Measurements from ENCODE around the gene SOS1. TPM values are rescaled to one million over a fixed set of nuclear protein-coding genes. Genes with fewer than 3 reads are reported as not detected.
"Not testable (repeated sequence)": the region's sequence is repeated elsewhere in the genome, so short reads cannot be mapped to it uniquely, and the experiment has no call there.

The SOS1 gene
- total and polyA plus RNA-seq, 5 donors from 2014 or later, result 5.5 to 50.4 (median 12.5) TPM

DNA sequence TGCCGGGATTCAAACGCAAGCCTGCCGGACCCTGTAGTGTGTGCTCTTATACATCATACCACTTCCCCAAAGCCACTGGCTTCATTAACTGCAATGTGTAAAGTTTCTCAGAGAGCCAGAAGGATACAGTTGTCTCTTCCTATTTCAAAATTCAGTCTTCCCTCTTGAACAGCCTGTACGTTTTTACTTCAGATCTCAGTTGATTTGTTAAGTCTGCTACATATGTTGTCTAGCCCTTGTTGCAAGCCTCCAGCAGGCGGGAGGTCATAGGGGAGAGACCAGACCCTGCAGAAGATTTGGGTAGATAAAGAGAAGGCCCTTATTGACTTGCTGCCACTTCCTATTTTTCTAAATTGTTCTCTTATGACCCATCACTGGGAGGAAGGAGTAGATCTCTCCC lies 174.9 kb downstream of the SOS1 start:
- Mint-ChIP-seq H3K27me3 (no peaks in the 10 kb centered on the region), H3K4me3 (no peak overlapping the region), H3K4me1 (no peaks in the 10 kb centered on the region), H3K9me3 (peaks cover 0 to 3% (median 0%) of the 10 kb centered on the region in 7 donors), H3K36me3 (no peaks in the 10 kb centered on the region), H3K27ac (no peak overlapping the region)
- H3K27ac ChIP-seq (ENCODE audit: insufficient read depth, low read length, poor library complexity, severe bottlenecking), result no peak overlapping the region
- ATAC-seq (ENCODE audit: low read depth in 2 of 2), result no peak
- no peak for DNase-seq
- H3K4me1 ChIP-seq (ENCODE audit: control insufficient read depth, insufficient read depth, low read length, poor library complexity, severe bottlenecking), result no peaks in the 10 kb centered on the region
- no peaks in the 10 kb centered on the region for H3K27me3 ChIP-seq (ENCODE audit: control insufficient read depth, insufficient read depth, low read length)
- H3K36me3 ChIP-seq (ENCODE audit: control insufficient read depth, insufficient read depth, low read length), result no peaks in the 10 kb centered on the region
- H3K4me3 ChIP-seq (ENCODE audit: low read depth, low read length), result no peak overlapping the region
- H3K9me3 ChIP-seq (ENCODE audit: control insufficient read depth in 2 of 2, low read length in 2 of 2), result no peaks in the 10 kb centered on the region

DNA sequence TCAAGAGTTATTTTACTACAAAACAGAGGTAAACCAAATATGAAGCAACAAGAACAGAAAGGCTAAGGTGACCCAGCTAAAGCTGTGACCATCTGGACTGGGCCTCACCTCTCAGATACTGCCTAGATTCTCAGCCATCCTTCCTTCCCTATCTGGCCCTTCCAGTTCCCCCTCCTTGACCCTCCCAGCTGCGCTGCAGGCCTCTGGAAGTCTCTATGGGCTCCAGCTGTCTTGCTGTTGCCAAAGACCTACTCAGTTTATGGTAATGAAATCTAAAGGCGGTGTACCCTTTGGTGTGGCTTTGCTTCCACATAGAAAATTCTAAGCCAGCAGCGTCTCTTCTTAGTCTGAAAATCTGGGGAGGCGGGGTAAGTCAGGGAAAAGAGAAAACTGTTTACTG lies 175.5 kb downstream of the SOS1 start:
- peaks cover 0 to 3% (median 0%) of the 10 kb centered on the region in 7 donors for H3K9me3 Mint-ChIP-seq
- Histone ChIP-seq H3K27me3 (ENCODE audit: control insufficient read depth, insufficient read depth, low read length) (no peaks in the 10 kb centered on the region), H3K4me3 (ENCODE audit: low read depth, low read length) (no peak overlapping the region), H3K4me1 (ENCODE audit: control insufficient read depth, insufficient read depth, low read length, poor library complexity, severe bottlenecking) (no peaks in the 10 kb centered on the region), H3K27ac (ENCODE audit: insufficient read depth, low read length, poor library complexity, severe bottlenecking) (no peak overlapping the region), H3K36me3 (ENCODE audit: control insufficient read depth, insufficient read depth, low read length) (no peaks in the 10 kb centered on the region), H3K9me3 (ENCODE audit: control insufficient read depth in 2 of 2, low read length in 2 of 2) (no peaks in the 10 kb centered on the region)
- no peak overlapping the region for H3K4me3 Mint-ChIP-seq
- DNase-seq (no peak), ATAC-seq (ENCODE audit: low read depth in 2 of 2) (no peak)
- no peak overlapping the region for H3K27ac Mint-ChIP-seq
- no peaks in the 10 kb centered on the region for H3K27me3 Mint-ChIP-seq
- no peaks in the 10 kb centered on the region for H3K36me3 Mint-ChIP-seq
- no peaks in the 10 kb centered on the region for H3K4me1 Mint-ChIP-seq

DNA sequence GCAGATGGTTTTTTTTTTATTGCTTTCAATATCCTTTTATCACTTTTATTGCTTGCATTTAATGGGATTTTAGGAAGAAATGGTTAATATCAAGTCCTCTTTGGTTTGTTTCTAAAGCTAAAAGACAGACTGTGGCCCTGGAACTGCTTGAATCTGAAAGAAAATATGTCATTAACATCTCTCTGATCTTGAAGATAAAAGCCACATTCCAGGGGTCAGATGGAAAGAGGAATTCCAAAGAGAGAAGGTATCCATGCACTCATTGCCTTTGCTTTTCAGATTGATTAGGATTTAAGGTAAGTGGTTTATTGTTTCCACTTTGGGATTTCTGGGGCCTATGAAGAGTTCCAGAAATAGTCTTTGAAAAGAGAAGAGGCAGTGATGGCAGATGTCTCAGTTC lies 177.1 kb downstream of the SOS1 start:
- Histone ChIP-seq H3K27ac (ENCODE audit: insufficient read depth, low read length, poor library complexity, severe bottlenecking) (no peak overlapping the region), H3K4me3 (ENCODE audit: low read depth, low read length) (no peak overlapping the region), H3K9me3 (ENCODE audit: control insufficient read depth in 2 of 2, low read length in 2 of 2) (no peaks in the 10 kb centered on the region), H3K27me3 (ENCODE audit: control insufficient read depth, insufficient read depth, low read length) (no peaks in the 10 kb centered on the region), H3K36me3 (ENCODE audit: control insufficient read depth, insufficient read depth, low read length) (no peaks in the 10 kb centered on the region), H3K4me1 (ENCODE audit: control insufficient read depth, insufficient read depth, low read length, poor library complexity, severe bottlenecking) (no peaks in the 10 kb centered on the region)
- no peak for DNase-seq
- Mint-ChIP-seq H3K36me3 (no peaks in the 10 kb centered on the region), H3K4me1 (no peaks in the 10 kb centered on the region), H3K27ac (no peak overlapping the region), H3K27me3 (no peaks in the 10 kb centered on the region), H3K4me3 (no peak overlapping the region), H3K9me3 (peaks cover 0 to 3% (median 0%) of the 10 kb centered on the region in 7 donors)
- ATAC-seq (ENCODE audit: low read depth in 2 of 2), result no peak

DNA sequence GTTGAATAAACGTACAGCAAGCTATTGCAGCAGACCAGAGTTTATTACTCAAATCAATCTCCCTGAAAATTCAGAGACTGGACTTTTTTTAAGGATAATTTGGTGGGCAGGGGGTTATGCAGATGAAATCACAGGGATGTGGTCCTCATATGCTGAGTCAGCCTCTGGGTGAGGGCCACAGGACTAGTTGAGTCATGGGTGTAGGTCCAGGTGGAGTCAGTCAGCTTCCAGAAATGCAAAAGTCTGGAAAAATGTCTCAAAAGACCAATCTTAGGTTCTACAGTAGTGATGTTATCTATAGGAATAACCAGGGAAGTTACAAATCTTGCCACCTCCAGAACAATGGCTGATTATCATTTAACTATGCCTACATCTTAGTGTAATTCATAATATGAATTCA lies 180.1 kb downstream of the SOS1 start:
- Mint-ChIP-seq H3K4me1 (no peaks in the 10 kb centered on the region), H3K27me3 (peaks cover 4% of the 10 kb centered on the region), H3K9me3 (peaks cover 0 to 3% (median 0%) of the 10 kb centered on the region in 7 donors), H3K27ac (no peak overlapping the region), H3K4me3 (no peak overlapping the region), H3K36me3 (no peaks in the 10 kb centered on the region)
- no peaks in the 10 kb centered on the region for H3K36me3 ChIP-seq (ENCODE audit: control insufficient read depth, insufficient read depth, low read length)
- no peak overlapping the region for H3K27ac ChIP-seq (ENCODE audit: insufficient read depth, low read length, poor library complexity, severe bottlenecking)
- H3K27me3 ChIP-seq (ENCODE audit: control insufficient read depth, insufficient read depth, low read length), result no peaks in the 10 kb centered on the region
- DNase-seq (no peak), ATAC-seq (ENCODE audit: low read depth in 2 of 2) (no peak)
- no peaks in the 10 kb centered on the region for H3K4me1 ChIP-seq (ENCODE audit: control insufficient read depth, insufficient read depth, low read length, poor library complexity, severe bottlenecking)
- no peaks in the 10 kb centered on the region for H3K9me3 ChIP-seq (ENCODE audit: control insufficient read depth in 2 of 2, low read length in 2 of 2)
- H3K4me3 ChIP-seq (ENCODE audit: low read depth, low read length), result no peak overlapping the region

DNA sequence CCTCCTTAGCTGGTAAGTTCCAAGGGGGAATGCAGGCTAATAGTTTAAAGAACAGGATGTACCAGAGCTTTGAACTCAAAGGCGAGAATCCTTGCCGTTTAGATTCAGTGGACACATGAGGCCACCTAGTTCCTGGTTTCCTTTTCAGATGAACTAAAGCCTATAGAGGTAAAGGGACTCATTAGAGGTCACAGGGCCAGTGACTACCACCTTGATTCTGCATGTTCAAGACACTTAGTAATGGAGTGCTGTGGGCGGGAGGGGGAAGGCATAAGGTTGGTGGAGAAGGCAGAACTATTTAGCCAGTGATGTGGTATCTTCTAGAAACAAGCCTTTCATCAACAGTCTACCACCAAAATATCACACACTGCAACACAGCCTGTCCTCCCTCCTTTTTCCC lies 183.3 kb downstream of the SOS1 start:
- no peaks in the 10 kb centered on the region for H3K4me1 ChIP-seq (ENCODE audit: control insufficient read depth, insufficient read depth, low read length, poor library complexity, severe bottlenecking)
- no peaks in the 10 kb centered on the region for H3K36me3 ChIP-seq (ENCODE audit: control insufficient read depth, insufficient read depth, low read length)
- Mint-ChIP-seq H3K4me3 (no peak overlapping the region), H3K36me3 (no peaks in the 10 kb centered on the region), H3K4me1 (no peaks in the 10 kb centered on the region), H3K27ac (no peak overlapping the region), H3K27me3 (peaks cover 12% of the 10 kb centered on the region), H3K9me3 (peaks cover 0 to 3% (median 0%) of the 10 kb centered on the region in 7 donors)
- no peaks in the 10 kb centered on the region for H3K9me3 ChIP-seq (ENCODE audit: control insufficient read depth in 2 of 2, low read length in 2 of 2)
- no peak overlapping the region for H3K4me3 ChIP-seq (ENCODE audit: low read depth, low read length)
- DNase-seq (no peak), ATAC-seq (ENCODE audit: low read depth in 2 of 2) (no peak)
- no peaks in the 10 kb centered on the region for H3K27me3 ChIP-seq (ENCODE audit: control insufficient read depth, insufficient read depth, low read length)
- H3K27ac ChIP-seq (ENCODE audit: insufficient read depth, low read length, poor library complexity, severe bottlenecking), result no peak overlapping the region

DNA sequence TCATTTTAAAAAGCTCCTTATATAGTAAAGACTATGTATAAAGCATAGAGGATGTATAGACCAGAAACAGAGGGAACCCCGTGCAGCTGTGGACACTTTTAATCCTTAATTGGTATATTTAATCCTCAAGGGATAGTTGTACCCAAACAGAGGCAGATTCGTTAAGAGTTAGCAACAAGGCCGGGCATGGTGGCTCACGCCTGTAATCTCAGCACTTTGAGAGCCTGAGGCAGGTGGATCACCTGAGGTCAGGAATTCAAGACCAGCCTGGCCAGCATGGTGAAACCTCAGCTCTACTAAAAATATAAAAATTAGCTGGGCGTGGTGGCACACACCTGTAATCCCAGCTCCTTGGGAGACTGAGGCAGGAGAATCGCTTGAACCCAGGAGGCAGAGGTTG lies 184.3 kb downstream of the SOS1 start:
- H3K36me3 Mint-ChIP-seq; H3K27me3 ChIP-seq (ENCODE audit: control insufficient read depth, insufficient read depth, low read length); DNase-seq; H3K4me3 ChIP-seq (ENCODE audit: low read depth, low read length); H3K4me3 Mint-ChIP-seq; H3K4me1 Mint-ChIP-seq; H3K27ac Mint-ChIP-seq; H3K4me1 ChIP-seq (ENCODE audit: control insufficient read depth, insufficient read depth, low read length, poor library complexity, severe bottlenecking); H3K9me3 ChIP-seq (ENCODE audit: control insufficient read depth in 2 of 2, low read length in 2 of 2); H3K9me3 Mint-ChIP-seq; ATAC-seq (ENCODE audit: low read depth in 2 of 2); H3K36me3 ChIP-seq (ENCODE audit: control insufficient read depth, insufficient read depth, low read length); H3K27ac ChIP-seq (ENCODE audit: insufficient read depth, low read length, poor library complexity, severe bottlenecking): not testable (repeated sequence)
- H3K27me3 Mint-ChIP-seq, result peaks cover 12% of the 10 kb centered on the region

DNA sequence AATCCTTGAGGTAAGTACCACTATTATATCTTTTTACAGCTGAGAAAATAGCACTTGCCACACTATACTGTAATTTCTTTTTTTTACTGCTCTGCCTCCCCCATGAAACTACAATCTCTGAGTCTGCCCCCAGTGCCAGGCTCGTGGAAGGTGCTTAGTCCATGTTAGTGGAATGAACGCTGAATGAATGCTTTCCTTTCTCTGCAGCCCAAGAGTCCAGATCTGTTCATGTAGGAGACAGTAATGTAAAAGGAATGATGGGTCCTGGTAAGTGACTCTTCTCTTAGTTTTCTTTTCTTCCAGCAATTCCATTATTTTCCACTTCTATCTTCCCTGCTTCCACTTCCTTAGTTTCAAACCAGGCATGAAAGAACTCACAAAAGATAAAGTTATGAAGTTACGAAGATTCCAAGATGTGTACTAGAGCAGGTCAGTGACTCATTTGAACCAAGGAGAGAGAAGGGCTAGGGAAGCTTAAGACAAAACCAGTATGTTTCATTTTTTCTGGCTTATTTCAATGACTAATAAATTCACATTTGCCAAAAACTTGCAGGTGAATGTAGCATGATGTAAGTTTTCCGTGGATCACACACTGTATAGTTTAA lies 185.2 kb downstream of the SOS1 start:
- Histone ChIP-seq H3K27me3 (ENCODE audit: control insufficient read depth, insufficient read depth, low read length) (no peaks in the 10 kb centered on the region), H3K4me1 (ENCODE audit: control insufficient read depth, insufficient read depth, low read length, poor library complexity, severe bottlenecking) (no peaks in the 10 kb centered on the region), H3K36me3 (ENCODE audit: control insufficient read depth, insufficient read depth, low read length) (no peaks in the 10 kb centered on the region), H3K9me3 (ENCODE audit: control insufficient read depth in 2 of 2, low read length in 2 of 2) (no peaks in the 10 kb centered on the region), H3K4me3 (ENCODE audit: low read depth, low read length) (no peak overlapping the region), H3K27ac (ENCODE audit: insufficient read depth, low read length, poor library complexity, severe bottlenecking) (no peak overlapping the region)
- Mint-ChIP-seq H3K36me3 (no peaks in the 10 kb centered on the region), H3K27ac (no peak overlapping the region), H3K4me1 (no peaks in the 10 kb centered on the region), H3K9me3 (no peaks in the 10 kb centered on the region), H3K4me3 (no peak overlapping the region), H3K27me3 (peaks cover 12% of the 10 kb centered on the region)
- DNase-seq (no peak), ATAC-seq (ENCODE audit: low read depth in 2 of 2) (no peak)

DNA sequence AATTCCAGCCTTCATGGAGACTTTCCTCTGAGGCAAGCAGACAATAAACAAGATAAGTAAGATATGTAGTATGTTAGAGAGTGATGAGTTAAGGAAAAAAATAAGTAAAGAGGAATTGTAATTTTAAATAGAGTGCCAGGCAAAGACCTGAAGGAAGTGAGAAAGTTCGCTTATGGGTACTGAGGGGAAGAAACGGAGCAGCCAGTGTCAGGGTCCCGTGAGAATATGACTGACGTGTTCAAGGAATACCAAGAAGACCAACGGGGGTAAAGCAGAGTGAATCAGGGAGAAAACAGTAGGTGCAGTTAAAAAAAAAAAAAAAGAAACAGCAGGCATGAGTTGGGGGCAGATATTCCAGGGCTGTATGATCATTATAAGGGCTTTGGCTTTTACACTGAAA lies 186.1 kb downstream of the SOS1 start:
- H3K4me1 ChIP-seq (ENCODE audit: control insufficient read depth, insufficient read depth, low read length, poor library complexity, severe bottlenecking), result no peaks in the 10 kb centered on the region
- H3K36me3 Mint-ChIP-seq, result no peaks in the 10 kb centered on the region
- no peaks in the 10 kb centered on the region for H3K36me3 ChIP-seq (ENCODE audit: control insufficient read depth, insufficient read depth, low read length)
- H3K4me3 Mint-ChIP-seq, result no peak overlapping the region
- H3K4me3 ChIP-seq (ENCODE audit: low read depth, low read length), result no peak overlapping the region
- H3K4me1 Mint-ChIP-seq, result no peaks in the 10 kb centered on the region
- no peaks in the 10 kb centered on the region for H3K9me3 Mint-ChIP-seq
- no peak overlapping the region for H3K27ac ChIP-seq (ENCODE audit: insufficient read depth, low read length, poor library complexity, severe bottlenecking)
- no peaks in the 10 kb centered on the region for H3K9me3 ChIP-seq (ENCODE audit: control insufficient read depth in 2 of 2, low read length in 2 of 2)
- H3K27me3 Mint-ChIP-seq, result peaks cover 12% of the 10 kb centered on the region
- no peak for DNase-seq
- no peaks in the 10 kb centered on the region for H3K27me3 ChIP-seq (ENCODE audit: control insufficient read depth, insufficient read depth, low read length)
- ATAC-seq (ENCODE audit: low read depth in 2 of 2), result no peak
- H3K27ac Mint-ChIP-seq, result no peak overlapping the region
